22Rv1 (cell line): ENCODE data around the gene SNRPA.

Source experiments
- CTCF ChIP-seq: fragments of 450-650 bp; IDR thresholded peaks from 2 replicates; pipeline ENCODE4 v1.5.1; 2017; ENCODE audit warnings: mild to moderate bottlenecking
- ZFX ChIP-seq: fragments of 450-650 bp; IDR thresholded peaks from 2 replicates; pipeline ENCODE4 v1.6.1; 2017; ENCODE audit warnings: antibody characterized with exemption, borderline replicate concordance

DNA sequence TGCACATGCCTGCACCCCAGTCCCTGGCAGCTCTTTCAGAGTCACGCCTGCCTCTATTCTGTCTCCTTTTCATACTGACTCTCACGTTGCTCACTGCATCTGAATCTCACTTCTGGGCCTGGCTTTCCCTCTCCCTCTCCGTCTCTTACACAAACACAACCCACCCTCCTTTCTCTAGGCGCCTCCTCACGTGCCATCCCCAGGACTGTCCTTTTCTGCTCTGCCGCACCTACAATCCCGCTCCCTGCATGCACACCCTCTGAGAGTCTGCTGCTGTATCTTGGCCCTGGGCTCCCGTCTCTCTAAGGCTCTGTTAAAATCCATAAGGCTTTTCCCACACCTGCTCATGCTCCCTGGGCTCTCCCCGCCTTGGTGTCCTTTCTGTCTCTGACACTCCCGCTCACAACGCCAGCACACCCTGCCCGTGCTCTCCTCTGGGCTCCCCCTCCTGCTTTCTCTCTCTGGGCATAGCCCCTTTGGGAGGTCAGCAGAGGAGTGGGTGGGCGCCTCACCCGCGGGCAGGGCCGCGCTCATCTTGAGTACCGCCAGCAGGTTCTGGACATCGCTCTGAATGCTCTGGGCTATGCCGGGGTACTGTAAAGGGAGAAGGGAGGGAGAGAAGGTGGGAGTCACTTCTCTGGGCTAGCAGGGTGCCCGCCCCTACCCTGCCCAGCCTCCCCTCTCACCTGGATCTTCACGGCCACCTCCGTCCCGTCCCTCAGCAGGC, 47.8 kb upstream of the SNRPA start:
- no peak for TF ChIP-seq CTCF
- TF ChIP-seq ZFX = no peak
